ENCODE results near the gene ROR1. TPM values are rescaled to one million over a fixed set of nuclear protein-coding genes. Genes with fewer than 3 reads are reported as not detected.

The ROR1 gene
- total RNA-seq, 1 experiment from 2014 or later: 2.7 TPM

- POLR2A ChIA-PET: no interaction called here
- no peak overlapping the region for H3K4me2 ChIP-seq (ENCODE audit: low read length)
- TF ChIP-seq YY1 (IDR thresholded peaks at IDR 0.05; ENCODE audit: extremely low read depth, insufficient replicate concordance, low read depth, low read length) (no peak), ZNF274 (IDR thresholded peaks at IDR 0.05; ENCODE audit: low read depth, low read length) (no peak), REST (IDR thresholded peaks at IDR 0.05; ENCODE audit: low read depth) (no peak), SP1 (IDR thresholded peaks at IDR 0.05; ENCODE audit: low read depth) (no peak), TCF7L2 (IDR thresholded peaks at IDR 0.05; ENCODE audit: borderline replicate concordance, extremely low read depth, insufficient read depth, insufficient read length) (no peak)
- ATAC-seq (no peak), DNase-seq (ENCODE audit: low read depth, low spot score) (no peak)
- no peak overlapping the region for H3K27ac ChIP-seq (ENCODE audit: low read depth, low read length)
- no peaks in the 10 kb centered on the region for H3K4me1 ChIP-seq (ENCODE audit: control insufficient read depth in 1 of 2, insufficient read depth in 2 of 2, low read length in 2 of 2)
- H3K9ac ChIP-seq (ENCODE audit: low read length): no peak overlapping the region
- CTCF ChIA-PET: no interaction called here
- no peak overlapping the region for H3K4me3 ChIP-seq (replicated peaks in 1 of 2; ENCODE audit: low read depth in 1 of 2, low read length in 2 of 2)
- H3K27me3 ChIP-seq (ENCODE audit: insufficient read depth, low read length): no peaks in the 10 kb centered on the region
- no peaks in the 10 kb centered on the region for H4K20me1 ChIP-seq (ENCODE audit: insufficient read depth)
- intact Hi-C loops (cut with micrococcal nuclease): no loop called here
- BruUV-seq (replicated peaks): no TSS peak
- H3K9me2 ChIP-seq (ENCODE audit: insufficient read depth): no peaks in the 10 kb centered on the region
- no peaks in the 10 kb centered on the region for H3K79me2 ChIP-seq (ENCODE audit: insufficient read depth, low read length)
- RAD21 ChIA-PET (ENCODE audit: low non-redundant PET in 1 of 2, low total read pairs in 2 of 2, uncharacterized antibody in 2 of 2, unreplicated experiment in 2 of 2): no interaction called here
- H3K36me3 ChIP-seq (ENCODE audit: control insufficient read depth in 1 of 2, insufficient read depth in 2 of 2, low read length in 2 of 2): no peaks in the 10 kb centered on the region
- no peak overlapping the region for H2AFZ ChIP-seq (ENCODE audit: low read depth, low read length, poor library complexity, severe bottlenecking)
- no peaks in the 10 kb centered on the region for H3K9me3 ChIP-seq (ENCODE audit: control insufficient read depth in 1 of 2, insufficient read depth in 1 of 2, low read depth in 1 of 2, low read length in 2 of 2)
These were observed 435.4 kb downstream of the ROR1 start for GRCh38 chr1:64209221-64209620.

- H3K9me3 ChIP-seq (ENCODE audit: control insufficient read depth in 1 of 2, insufficient read depth in 1 of 2, low read depth in 1 of 2, low read length in 2 of 2): no peaks in the 10 kb centered on the region
- CTCF ChIA-PET: no interaction called here
- no peak for TF ChIP-seq ZNF274 (IDR thresholded peaks at IDR 0.05; ENCODE audit: low read depth, low read length)
These were observed 438.2 kb downstream of the ROR1 start for GRCh38 chr1:64212031-64212430.

More at GRCh38 chr1:64212031-64212430, 438.2 kb downstream of the ROR1 start:
- H4K20me1 ChIP-seq (ENCODE audit: insufficient read depth): no peaks in the 10 kb centered on the region
- no peak overlapping the region for H3K4me3 ChIP-seq (replicated peaks in 1 of 2; ENCODE audit: low read depth in 1 of 2, low read length in 2 of 2)
- no peaks in the 10 kb centered on the region for H3K4me1 ChIP-seq (ENCODE audit: control insufficient read depth in 1 of 2, insufficient read depth in 2 of 2, low read length in 2 of 2)
- H3K36me3 ChIP-seq (ENCODE audit: control insufficient read depth in 1 of 2, insufficient read depth in 2 of 2, low read length in 2 of 2): no peaks in the 10 kb centered on the region
- no peak for DNase-seq (ENCODE audit: low read depth, low spot score)
- ChIA-PET POLR2A (no interaction called here), RAD21 (ENCODE audit: low non-redundant PET in 1 of 2, low total read pairs in 2 of 2, uncharacterized antibody in 2 of 2, unreplicated experiment in 2 of 2) (no interaction called here)
- no peak overlapping the region for H3K27ac ChIP-seq (ENCODE audit: low read depth, low read length)
- H3K27me3 ChIP-seq (ENCODE audit: insufficient read depth, low read length): no peaks in the 10 kb centered on the region
- H3K9ac ChIP-seq (ENCODE audit: low read length): no peak overlapping the region
- no TSS peak for BruUV-seq (replicated peaks)
- no peak for ATAC-seq
- no peak overlapping the region for H2AFZ ChIP-seq (ENCODE audit: low read depth, low read length, poor library complexity, severe bottlenecking)
- H3K79me2 ChIP-seq (ENCODE audit: insufficient read depth, low read length): no peaks in the 10 kb centered on the region
- no peak overlapping the region for H3K4me2 ChIP-seq (ENCODE audit: low read length)
- no peaks in the 10 kb centered on the region for H3K9me2 ChIP-seq (ENCODE audit: insufficient read depth)
- intact Hi-C loops (cut with micrococcal nuclease): no loop called here

Measured in HCT116 (cell line).